Ishikawa (cell line): ENCODE results near the gene ELMO1.

Source experiments
- CEBPB ChIP-seq: IDR thresholded peaks from 2 replicates; pipeline ENCODE4 v1.6.1; 2012
- CREB1 ChIP-seq: IDR thresholded peaks from 2 replicates; pipeline ENCODE4 v1.6.1; 2012; ENCODE audit warnings: low read depth
- EGR1 ChIP-seq: IDR thresholded peaks from 2 replicates; pipeline ENCODE4 v1.6.1; 2012
- EP300 ChIP-seq: IDR thresholded peaks from 2 replicates; pipeline ENCODE4 v1.6.1; 2012; ENCODE audit warnings: borderline replicate concordance
- FOXM1 ChIP-seq: IDR thresholded peaks from 2 replicates; pipeline ENCODE4 v1.6.1; 2012; ENCODE audit warnings: low read depth, borderline replicate concordance
- NFIC ChIP-seq: IDR thresholded peaks from 2 replicates; pipeline ENCODE4 v1.6.1; 2012
- RAD21 ChIP-seq: IDR thresholded peaks from 2 replicates; pipeline ENCODE4 v1.6.1; 2012; ENCODE audit warnings: low read depth
- TAF1 ChIP-seq: IDR thresholded peaks from 2 replicates; pipeline ENCODE4 v1.6.1; 2012; ENCODE audit warnings: low read depth, mild to moderate bottlenecking
- TCF12 ChIP-seq: IDR thresholded peaks from 2 replicates; pipeline ENCODE4 v1.6.1; 2012; ENCODE audit warnings: low read depth
- TEAD4 ChIP-seq: IDR thresholded peaks from 2 replicates; pipeline ENCODE4 v1.6.1; 2012
- YY1 ChIP-seq: IDR thresholded peaks from 2 replicates; pipeline ENCODE4 v1.6.1; 2012; ENCODE audit warnings: low read depth
- ZBTB7A ChIP-seq: IDR thresholded peaks from 2 replicates; pipeline ENCODE4 v1.6.1; 2012; ENCODE audit warnings: low read depth
- TF ChIP-seq, protein P1 (sequence below): IDR thresholded peaks from 2 replicates; pipeline ENCODE4 v1.6.1; 2012; ENCODE audit warnings: low read depth, mild to moderate bottlenecking
- TF ChIP-seq, protein P2 (sequence below): IDR thresholded peaks from 2 replicates; pipeline ENCODE4 v1.6.1; 2012
- TF ChIP-seq, protein P3 (sequence below): IDR thresholded peaks from 2 replicates; pipeline ENCODE4 v1.6.1; 2012

Gene ELMO1

DNA sequence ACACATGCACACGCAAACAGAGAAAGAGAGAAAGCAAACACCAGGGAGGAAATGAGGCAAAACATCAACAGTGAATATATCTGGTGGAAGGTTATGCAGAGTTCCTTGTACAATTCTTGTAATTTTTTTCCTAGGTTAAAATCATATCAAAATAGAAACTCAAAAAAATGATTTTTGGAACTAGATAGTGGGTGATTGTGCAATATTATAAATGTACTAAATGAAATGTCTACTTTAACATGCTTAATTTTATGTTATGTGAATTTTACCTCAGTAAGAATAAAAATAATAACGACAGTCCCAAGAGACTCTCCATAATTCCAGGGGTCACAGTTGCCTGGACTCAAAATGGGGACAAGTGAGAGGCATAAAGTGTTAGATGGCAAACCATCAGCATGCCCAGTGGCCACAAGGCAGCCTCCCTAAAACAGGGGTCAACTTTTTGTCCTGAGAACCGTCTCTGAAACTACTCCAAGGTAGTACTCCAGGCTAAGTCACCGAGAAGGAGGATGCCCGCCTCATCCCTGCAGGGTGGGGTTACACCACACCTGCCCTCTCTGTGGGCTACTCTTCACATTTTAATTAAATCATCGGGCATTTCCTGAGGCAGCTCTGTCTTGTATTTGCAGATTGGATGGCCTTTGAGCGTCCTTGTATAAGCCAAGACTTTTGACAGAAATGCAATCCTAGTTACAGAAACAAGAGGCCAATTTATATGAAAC lies 267.7 kb downstream of the ELMO1 start:
- TF ChIP-seq ZBTB7A (no peak), FOXM1 (no peak), RAD21 (no peak), NFIC (no peak), EGR1 (no peak)
- TF ChIP-seq, protein P1, sequence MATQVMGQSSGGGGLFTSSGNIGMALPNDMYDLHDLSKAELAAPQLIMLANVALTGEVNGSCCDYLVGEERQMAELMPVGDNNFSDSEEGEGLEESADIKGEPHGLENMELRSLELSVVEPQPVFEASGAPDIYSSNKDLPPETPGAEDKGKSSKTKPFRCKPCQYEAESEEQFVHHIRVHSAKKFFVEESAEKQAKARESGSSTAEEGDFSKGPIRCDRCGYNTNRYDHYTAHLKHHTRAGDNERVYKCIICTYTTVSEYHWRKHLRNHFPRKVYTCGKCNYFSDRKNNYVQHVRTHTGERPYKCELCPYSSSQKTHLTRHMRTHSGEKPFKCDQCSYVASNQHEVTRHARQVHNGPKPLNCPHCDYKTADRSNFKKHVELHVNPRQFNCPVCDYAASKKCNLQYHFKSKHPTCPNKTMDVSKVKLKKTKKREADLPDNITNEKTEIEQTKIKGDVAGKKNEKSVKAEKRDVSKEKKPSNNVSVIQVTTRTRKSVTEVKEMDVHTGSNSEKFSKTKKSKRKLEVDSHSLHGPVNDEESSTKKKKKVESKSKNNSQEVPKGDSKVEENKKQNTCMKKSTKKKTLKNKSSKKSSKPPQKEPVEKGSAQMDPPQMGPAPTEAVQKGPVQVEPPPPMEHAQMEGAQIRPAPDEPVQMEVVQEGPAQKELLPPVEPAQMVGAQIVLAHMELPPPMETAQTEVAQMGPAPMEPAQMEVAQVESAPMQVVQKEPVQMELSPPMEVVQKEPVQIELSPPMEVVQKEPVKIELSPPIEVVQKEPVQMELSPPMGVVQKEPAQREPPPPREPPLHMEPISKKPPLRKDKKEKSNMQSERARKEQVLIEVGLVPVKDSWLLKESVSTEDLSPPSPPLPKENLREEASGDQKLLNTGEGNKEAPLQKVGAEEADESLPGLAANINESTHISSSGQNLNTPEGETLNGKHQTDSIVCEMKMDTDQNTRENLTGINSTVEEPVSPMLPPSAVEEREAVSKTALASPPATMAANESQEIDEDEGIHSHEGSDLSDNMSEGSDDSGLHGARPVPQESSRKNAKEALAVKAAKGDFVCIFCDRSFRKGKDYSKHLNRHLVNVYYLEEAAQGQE: no peak

DNA sequence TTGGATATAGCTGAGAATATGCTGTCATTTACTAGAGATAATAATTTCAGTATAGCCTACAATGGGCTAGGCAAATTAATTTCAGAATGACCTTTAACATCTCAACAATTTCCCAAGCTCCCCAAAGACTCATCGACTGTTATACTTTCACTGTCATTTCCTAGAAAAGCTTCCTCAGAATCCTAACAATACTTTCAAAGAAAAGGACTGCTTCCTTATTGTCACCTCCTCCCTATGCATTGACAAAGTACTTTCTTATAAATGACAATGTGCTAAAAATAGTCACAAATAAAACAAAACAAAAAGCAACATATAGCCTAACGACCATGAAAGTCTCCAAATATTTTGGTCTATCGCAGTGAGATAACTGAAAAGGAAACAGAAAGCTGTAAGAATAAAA lies 272.6 kb downstream of the ELMO1 start:
- TF ChIP-seq, protein P1: no peak
- TF ChIP-seq, protein P2, sequence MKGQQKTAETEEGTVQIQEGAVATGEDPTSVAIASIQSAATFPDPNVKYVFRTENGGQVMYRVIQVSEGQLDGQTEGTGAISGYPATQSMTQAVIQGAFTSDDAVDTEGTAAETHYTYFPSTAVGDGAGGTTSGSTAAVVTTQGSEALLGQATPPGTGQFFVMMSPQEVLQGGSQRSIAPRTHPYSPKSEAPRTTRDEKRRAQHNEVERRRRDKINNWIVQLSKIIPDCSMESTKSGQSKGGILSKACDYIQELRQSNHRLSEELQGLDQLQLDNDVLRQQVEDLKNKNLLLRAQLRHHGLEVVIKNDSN: no peak
- no peak for TF ChIP-seq CREB1
- TF ChIP-seq EGR1: no peak
- no peak for TF ChIP-seq TCF12
- TF ChIP-seq YY1: no peak
- no peak for TF ChIP-seq FOXM1
- TF ChIP-seq EP300: no peak
- no peak for TF ChIP-seq TEAD4
- no peak for TF ChIP-seq NFIC
- TF ChIP-seq, protein P3, sequence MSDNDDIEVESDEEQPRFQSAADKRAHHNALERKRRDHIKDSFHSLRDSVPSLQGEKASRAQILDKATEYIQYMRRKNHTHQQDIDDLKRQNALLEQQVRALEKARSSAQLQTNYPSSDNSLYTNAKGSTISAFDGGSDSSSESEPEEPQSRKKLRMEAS: no peak
- no peak for TF ChIP-seq TAF1
- TF ChIP-seq ZBTB7A: no peak
- no peak for TF ChIP-seq CEBPB
- no peak for TF ChIP-seq RAD21

DNA sequence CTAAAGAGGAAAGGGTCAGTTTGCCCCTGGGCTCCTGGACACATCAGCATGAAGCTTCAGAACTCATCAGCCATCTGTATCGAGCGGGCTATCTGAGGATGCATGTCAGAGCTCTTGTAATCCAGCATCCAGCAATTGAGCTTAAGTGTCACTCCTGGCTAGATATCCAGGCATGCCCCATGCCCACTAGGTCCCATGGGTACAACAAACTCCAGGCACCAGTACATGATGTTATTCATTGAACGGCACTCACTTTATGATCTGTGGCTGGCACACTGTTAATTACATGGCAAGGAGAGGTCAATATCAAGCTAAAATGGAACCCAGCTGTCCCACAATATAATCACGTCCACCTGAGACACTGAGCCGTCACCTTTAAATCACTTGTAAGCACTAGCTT lies 274.2 kb downstream of the ELMO1 start:
- TF ChIP-seq NFIC: no peak
- no peak for TF ChIP-seq TEAD4
- no peak for TF ChIP-seq FOXM1
- TF ChIP-seq, protein P3: no peak
- TF ChIP-seq CREB1: no peak
- no peak for TF ChIP-seq ZBTB7A
- no peak for TF ChIP-seq RAD21
- no peak for TF ChIP-seq TCF12
- TF ChIP-seq YY1: no peak
- no peak for TF ChIP-seq TAF1
- TF ChIP-seq, protein P2: no peak
- no peak for TF ChIP-seq EGR1
- TF ChIP-seq, protein P1: no peak
- no peak for TF ChIP-seq EP300

DNA sequence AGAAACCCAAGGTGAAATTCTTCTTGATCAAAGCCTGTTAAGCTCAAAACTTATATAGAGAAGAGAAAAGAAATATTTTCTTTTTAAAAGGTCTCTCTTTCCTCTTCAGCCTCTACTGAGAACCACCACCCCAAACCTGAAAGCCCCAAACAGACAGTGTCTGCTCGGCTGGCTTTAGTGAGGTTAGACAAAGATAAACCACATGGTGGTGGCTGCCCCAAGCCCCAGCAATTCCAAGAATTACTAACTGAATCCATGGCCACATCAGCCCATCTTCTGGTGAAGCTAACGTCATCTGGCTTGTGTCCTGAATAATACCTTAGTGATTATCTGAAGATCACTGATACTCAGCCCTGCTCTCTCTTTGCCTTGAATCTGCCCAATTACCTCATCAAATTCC lies 275.0 kb downstream of the ELMO1 start:
- TF ChIP-seq NFIC (no peak), CREB1 (no peak), YY1 (no peak), TAF1 (no peak), EGR1 (no peak), FOXM1 (no peak), EP300 (no peak), TEAD4 (no peak)
- TF ChIP-seq, protein P1: no peak
